Stimulated activated CD8-positive, alpha-beta memory T cell treated with anti-CD3 and anti-CD28 coated beads, Interleukin-15, amount 100 ng/mL, for 4 hours (primary cell): ENCODE measurements around the gene ZNF556.
"Not testable (repeated sequence)": the region's sequence is repeated elsewhere in the genome, so short reads cannot be mapped to it uniquely, and the experiment has no call there.

ENCODE experiments used
- DNase-seq, 2 donors: peaks; one replicate each; pipeline ENCODE4 v3.0.0-alpha.2; 2020; ENCODE audit warnings: low read depth in 2 of 2

The ZNF556 gene

DNA sequence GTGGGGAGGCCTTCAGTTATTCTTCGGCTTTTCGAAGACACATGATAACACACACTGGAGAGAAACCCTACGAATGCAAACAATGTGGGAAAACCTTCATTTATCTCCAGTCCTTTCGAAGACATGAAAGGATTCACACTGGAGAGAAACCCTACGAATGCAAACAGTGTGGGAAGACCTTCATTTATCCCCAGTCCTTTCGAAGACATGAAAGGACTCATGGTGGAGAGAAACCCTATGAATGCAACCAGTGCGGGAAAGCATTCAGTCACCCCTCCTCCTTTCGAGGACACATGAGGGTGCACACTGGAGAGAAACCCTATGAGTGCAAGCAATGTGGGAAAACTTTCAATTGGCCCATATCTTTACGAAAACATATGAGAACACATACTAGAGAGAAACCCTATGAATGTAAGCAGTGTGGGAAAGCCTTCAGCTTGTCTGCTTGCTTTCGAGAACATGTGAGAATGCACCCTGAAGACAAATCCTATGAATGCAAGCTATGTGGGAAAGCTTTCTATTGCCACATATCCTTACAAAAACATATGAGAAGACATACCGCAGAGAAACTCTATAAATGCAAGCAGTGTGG is 14.0 kb upstream of the ZNF556 start:
- DNase-seq = no peak

GRCh38 chr19:2854849-2855248 is 12.3 kb upstream of the ZNF556 start:
- DNase-seq = no peak

DNA sequence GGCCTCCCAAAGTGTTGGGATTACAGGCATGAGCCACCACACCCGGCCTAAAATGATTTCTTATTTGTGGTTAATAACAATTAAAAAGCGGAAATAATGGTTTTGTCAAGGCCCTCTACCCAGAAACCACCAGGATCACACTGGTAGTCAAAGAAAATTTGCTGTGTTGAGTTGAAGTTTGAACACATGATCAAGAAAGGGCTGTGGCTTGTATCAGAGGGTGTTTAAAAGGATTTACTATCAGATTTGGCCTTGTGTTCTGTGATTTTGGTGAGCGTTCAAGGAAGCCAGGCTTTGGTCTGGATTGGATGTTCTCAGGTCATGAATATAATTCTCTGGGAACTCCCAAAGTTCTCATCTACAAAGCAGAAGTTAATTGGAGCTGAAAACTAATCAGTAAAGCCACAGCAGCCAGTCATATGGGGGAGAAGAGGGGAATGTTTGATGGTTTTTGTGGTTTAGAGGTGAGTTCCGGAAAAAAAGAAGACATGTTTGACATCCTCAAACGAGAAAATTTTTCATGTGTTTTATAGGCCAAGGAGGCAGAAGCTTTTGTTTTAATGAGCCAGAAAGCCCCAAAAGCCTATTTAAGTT is 10.6 kb upstream of the ZNF556 start:
- no peak for DNase-seq

- no peak for DNase-seq
Measured at GRCh38 chr19:2858864-2859263, 8.3 kb upstream of the ZNF556 start.

GRCh38 chr19:2863816-2864215 is 3.3 kb upstream of the ZNF556 start:
- no peak for DNase-seq

GRCh38 chr19:2865334-2866100 is 1.6 kb upstream of the ZNF556 start:
- no peak for DNase-seq

DNA sequence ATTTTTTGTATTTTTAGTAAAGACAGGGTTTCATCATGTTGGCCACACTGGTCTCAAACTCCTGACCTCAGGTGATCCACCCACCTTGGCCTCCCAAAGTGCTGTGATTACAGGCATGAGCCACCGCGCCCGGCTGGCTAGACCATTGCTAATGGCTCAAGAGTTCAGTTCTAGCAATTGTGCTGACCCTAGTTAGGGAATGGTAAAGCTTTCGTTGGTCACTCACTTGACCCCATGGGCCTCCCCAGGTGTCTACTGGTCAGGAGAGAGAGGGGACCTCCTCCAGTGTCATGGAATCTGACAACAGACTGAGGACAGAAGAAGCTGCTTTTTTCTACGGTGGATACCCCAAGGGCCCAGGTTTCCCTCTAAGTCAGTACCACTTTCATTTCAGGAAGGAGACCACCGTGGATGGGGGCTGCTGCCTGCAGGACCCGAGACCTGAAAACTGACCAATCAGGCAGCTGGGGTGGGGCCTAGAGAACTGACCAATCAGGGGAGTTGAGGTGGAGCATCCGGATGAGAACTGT is 575 bp upstream of the ZNF556 start:
- no peak for DNase-seq

- DNase-seq = no peak
Measured at GRCh38 chr19:2869618-2870017, 2.5 kb downstream of the ZNF556 start.

DNA sequence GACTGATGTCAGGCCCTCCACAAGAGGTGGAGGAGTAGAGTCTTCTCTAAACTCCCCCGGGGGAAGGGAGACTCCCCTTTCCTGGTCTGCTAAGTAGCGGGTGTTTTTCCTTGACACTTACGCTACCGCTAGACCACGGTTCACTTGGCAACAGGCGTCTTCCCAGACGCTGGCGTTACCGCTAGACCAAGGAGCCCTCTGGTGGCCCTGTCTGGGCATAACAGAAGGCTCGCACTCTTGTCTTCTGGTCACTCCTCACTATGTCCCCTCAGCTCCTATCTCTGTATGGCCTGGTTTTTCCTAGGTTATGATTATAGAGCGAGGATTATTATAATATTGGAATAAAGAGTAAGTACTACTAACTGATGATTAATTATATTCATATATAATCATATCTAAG is 5.0 kb downstream of the ZNF556 start:
- not testable (repeated sequence) for DNase-seq

DNA sequence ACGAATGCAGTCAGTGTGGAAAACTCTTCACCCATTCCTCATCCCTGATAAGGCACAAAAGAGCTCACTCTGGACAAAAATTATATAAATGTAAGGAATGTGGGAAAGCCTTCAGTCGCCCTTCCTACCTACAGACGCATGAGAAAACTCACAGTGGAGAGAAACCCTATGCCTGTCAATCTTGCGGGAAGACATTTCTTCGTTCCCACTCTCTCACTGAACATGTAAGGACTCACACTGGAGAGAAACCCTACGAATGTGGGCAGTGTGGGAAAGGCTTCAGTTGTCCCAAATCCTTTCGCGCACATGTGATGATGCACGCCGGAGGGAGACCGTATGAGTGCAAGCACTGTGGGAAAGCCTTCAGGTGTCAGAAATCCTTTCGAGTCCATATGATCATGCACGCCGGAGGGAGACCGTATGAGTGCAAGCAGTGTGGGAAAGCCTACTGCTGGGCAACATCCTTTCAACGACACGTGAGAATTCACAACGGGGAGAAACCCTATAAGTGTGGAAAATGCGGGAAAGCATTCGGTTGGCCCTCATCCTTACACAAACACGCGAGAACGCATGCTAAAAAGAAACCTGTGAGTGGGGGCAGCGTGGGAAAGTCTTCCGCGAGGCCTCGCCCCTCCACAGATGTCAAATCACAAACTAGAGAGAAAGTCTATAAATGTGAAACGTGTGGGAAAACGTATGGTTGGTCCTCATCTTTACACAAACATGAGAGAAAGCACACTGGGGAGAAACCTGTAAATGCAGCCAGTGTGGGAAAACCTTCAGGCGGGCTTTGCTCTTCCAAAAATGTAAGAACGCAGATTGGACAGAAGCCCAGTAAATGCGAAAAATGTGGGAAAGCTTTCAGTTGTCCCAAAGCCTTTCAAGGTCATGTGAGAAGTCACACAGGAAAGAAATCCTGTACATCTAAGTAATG is 10.5 kb downstream of the ZNF556 start:
- DNase-seq = no peak

DNA sequence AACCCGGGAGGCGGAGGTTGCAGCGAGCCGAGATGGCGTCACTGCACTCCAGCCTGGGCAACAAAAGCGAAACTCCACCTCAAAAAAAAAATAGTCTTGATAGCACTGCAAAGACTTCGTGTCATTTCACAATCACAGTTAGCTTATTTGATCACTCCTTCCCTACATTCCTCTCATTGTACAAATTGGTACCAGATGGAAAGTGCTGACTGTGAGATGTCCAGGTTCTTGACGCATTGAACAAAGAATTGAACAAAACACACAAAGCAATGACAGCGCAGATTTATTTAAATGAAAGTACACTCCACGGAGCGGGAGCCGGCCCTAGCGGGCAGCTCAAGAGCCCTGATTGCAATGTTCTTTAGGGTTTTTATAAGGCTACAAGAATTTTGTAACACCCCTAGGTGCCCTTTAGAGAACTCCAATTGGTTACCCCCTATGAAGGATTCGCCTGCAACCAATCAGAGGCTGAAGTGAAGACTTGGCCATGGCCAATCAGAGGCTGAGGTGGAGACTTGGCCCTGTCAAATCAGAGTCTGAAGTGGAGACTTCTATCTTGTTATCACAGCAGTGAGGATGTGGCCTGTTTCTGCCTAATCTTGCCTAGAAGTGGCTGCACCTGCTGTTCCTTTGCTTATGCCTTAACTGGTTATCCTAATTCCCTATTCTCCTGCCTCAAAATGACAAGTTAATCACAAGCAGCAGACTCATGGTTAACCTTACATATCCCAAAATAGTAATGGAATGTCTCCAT is 16.7 kb downstream of the ZNF556 start:
- DNase-seq = no peak

GRCh38 chr19:2885736-2886135 is 18.6 kb downstream of the ZNF556 start:
- no peak for DNase-seq

GRCh38 chr19:2887391-2887914 is 20.3 kb downstream of the ZNF556 start:
- no peak for DNase-seq

GRCh38 chr19:2888731-2889224 is 21.6 kb downstream of the ZNF556 start:
- DNase-seq = peak in 1 of 2 donors; percentile 47

GRCh38 chr19:2890531-2890930 is 23.4 kb downstream of the ZNF556 start:
- DNase-seq = not testable (repeated sequence)

GRCh38 chr19:2896694-2897093 is 29.6 kb downstream of the ZNF556 start:
- no peak for DNase-seq

GRCh38 chr19:2900296-2901252 is 33.4 kb downstream of the ZNF556 start, which contains the start of gene ZNF57:
ZNF57 (plus strand) TSS chr19:2900928; CDS start chr19:2901046, 118 bp downstream.
- DNase-seq = peak; percentile 95 to 96

DNA sequence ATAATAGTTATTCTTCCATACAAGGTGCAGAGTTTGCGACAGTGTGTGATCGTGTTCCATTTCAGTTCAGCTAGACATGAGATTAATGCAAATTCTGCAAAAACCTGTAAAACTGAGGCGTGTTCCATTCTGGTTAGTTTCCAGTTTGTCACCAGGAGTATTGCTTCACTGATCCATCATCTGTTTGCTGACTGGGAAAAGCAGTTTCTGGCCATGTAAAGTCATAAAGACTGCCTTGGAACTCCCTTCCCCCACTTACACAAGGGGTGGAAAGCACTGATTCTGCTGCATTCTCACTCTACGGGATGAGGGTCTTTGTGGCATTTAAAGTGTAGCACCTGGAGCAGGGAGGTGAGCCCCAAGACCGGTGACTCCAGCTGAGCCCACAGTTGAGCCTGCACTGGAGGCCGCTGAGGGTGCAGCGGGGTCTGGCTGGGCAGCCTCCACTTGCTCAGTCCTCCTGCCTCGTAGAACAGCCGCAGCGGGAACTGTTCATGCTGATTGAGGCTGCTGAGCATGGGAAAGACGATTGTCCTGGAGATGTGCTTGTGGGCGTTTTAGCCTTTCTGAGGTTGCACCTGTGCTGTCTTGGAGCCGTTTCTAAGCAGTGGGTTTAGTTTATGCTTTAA is 35.6 kb downstream of the ZNF556 start:
- no peak for DNase-seq

- DNase-seq = not testable (repeated sequence)
Measured at GRCh38 chr19:2903326-2903725, 36.2 kb downstream of the ZNF556 start.
